GM19467 (cell line): Measurements from ENCODE around the gene YPEL2.

Source experiments
- ATAC-seq: cut with Tn5 transposase; IDR thresholded peaks from one replicate; pipeline ENCODE4 v1.9.1; 2021; ENCODE audit warnings: mild to moderate bottlenecking, moderate library complexity; ENCODE audit not compliant: unreplicated experiment

Gene YPEL2

DNA sequence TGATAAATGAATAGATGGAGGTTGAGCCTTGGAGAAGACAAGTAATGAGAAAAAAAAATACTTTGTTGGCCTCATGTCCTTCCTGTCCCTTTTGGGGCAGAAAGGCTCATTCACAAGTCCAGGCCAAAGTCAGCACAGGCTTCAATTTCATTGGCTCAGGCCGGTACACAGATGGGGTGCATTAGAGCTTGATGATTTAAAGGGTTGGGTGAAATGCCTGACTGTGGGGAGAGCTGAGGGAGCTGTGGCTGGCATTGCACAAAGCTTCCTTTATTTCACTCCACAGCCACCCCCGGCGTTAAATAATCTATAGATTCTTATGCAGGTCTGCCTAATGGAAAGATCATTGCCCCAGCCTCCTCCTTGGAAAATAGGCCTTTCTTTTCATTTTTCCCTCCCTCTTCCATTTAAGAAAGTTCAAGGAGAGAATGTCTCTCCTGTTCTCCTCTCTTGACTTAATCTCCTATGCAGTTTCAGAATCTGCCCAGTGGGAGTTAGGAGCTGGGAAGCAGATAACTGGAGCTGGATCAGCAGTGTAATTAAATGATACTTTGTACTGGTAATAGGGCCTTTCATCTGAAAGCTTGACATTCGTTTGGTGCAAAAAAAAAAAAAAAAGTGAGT is 24.4 kb downstream of the YPEL2 start:
- ATAC-seq = no peak

DNA sequence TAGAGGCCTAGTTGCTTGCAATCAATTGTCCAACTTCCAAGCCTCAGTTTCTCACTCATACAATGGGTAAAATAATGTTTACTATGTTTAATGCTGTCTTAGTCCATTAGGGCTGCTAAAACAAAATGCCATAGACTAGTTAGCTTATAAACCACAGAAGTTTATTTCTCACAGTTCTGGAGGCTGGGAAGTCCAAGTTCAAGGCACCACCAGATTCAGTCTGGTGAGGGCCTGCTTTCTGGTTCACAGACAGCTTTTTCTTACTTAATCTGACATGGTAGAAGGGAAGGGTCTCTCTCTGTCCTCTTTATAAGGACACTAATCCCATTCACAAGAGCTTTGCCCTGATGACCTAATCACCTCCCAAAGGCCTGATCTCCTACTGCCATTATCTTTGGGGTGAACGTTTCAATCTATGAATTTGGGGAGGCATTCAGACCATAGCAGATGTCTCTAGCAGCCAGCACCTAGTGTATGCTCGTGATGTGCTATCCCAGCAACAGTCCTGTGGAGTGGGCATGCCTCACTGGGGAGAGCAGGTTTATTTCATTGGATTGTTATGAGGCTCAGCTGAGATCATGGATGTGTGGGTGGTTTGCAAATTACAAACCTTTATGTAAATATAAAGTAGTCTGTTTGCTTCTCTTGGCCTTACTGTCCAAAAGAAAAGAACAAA is 25.2 kb downstream of the YPEL2 start:
- no peak for ATAC-seq

DNA sequence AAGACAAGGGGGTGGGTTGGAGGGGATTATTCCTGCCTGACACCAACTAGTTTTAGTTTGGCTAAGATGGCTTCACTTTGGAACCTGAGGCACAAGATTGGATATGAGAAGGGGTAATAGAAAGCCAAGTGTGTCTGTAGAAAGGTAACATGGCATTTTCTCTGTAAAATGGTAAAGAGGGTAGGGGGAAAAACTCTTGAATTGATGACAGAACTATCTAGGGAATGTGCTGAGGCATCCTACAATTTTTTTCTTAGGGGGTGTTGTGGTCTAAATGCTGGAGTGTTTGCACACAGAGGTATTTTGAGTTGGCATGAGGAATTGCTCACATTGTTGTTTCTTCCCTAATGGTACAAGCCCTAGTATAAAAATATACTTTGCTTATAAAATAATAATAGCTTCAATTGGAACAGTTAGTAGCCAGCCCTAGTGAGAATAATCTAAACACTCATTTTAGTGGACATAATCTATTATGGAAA is 25.8 kb downstream of the YPEL2 start:
- ATAC-seq = no peak

DNA sequence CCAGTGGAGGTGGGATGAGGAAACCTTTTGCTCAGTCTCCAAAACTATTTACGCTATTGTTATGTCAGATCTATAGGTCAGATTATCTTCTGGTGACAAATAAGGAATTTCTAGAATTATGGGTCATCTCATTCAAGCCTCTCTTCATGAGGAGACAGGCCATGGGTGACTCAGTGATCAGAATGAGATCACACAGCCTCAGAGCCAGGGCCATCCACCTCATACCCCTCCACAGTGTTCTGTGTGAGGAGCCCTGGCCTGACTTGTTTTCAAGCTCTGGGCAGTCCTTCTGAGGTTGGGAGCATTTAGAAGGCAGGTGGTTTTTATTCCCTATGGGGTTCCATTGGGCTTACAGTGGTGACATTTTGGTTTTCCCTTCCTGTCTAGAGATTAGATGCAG is 26.5 kb downstream of the YPEL2 start:
- ATAC-seq = no peak

DNA sequence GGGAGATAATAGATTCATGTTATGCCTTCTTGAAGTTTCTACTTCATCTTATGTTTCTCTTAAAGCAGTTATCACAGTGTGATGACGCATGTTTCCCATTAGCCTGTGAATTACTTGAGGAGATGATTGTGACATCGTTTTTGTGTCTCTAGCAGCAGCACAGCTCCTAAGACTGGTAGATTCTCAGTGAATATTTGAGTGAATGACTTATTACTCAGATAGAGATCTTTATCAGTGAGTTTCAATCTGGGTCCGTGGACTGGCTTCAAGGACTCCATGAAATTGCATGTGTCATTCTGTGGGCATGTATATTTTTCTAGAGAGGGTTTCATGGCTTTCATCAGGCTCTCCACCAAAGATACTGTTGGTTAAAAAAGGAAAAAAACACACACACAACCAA is 29.9 kb downstream of the YPEL2 start:
- no peak for ATAC-seq

DNA sequence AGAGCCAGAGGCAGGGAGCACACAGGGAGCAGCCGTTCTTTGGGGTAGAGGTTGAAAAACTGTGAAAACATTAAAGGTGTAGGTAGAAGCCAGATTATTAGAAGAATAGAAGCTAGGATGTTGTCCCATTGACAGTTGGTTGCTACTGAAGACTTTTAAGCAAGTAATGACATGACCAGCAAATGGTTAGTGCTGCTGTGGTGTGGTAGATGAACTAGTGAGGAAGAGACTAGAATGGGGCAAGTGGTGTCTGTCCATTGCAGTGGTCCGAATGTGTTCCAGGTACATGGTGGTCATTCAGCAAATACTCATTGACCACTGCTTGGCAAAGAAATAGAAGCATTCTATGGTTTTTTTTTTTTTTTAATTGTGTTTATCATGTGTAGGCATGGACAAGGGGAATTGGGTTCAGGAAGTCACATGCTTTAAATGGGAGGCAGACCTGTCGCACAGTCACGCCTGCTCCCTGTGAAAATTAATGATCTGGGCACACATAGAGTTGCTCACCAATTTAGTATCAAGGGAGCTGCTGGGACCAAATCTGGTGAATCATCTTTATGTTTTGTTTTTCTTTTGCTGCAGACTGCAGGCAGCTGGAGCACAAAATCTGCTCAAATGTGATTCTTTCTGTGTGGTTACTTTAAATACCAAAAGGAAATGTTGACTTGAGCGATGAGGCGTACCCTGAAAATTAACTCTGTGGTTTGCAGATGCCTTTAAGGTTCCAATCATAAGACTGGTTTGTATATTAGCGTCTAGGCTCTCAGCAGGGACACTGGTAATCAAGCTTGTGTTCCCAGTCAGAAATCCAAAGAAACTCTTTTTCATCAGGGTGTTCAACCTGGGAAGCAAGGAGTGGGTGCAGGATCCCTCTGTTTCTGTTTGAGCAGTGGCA is 30.7 kb downstream of the YPEL2 start:
- peak; percentile 49 for ATAC-seq

DNA sequence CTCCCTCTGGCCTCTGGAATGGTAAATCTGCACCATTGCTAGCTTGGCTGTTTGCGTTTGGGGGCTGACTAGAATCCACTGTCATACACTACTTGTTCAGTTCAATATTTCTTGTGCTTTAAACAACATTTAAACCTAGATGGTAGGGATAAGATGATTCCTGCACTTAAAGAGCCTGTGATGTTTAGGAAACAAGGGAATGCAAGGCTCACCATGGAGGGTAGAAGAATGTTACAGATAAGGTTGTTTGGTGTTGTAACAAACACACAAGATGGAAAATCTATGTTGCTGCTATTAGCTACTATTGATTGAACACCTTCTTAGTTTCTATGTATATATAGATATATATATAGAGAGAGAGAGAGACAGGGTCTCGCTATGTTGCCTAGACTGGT is 31.4 kb downstream of the YPEL2 start:
- no peak for ATAC-seq

DNA sequence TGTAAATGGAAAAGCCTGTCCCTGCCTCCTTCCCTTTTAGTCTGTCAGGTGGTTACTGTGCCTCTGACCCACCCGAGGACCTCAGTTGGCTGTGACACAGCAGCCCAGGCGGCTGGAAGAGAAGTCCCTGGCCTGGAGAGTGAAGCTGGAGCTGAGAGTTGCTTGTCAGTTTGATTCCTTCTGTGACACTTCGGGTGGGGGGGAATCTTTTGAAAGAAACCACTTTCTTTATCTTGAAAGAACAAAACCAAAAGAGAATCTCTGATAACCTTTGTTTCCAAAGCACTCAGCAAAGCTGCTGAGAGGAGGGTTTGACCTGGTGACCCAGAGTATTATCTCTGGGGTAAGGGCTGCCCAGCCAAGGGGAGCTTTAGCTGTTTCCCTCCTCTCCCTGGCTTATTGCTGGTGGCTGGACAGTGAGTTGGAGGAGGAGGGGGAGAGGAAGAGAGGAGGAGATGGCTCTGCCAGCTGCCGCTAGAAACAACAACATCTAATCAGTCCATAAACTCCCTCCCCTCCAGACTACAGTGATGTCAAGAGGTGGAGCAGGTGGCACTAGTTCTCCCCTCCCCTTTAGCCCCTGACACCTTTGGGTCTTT is 34.0 kb downstream of the YPEL2 start:
- no peak for ATAC-seq

DNA sequence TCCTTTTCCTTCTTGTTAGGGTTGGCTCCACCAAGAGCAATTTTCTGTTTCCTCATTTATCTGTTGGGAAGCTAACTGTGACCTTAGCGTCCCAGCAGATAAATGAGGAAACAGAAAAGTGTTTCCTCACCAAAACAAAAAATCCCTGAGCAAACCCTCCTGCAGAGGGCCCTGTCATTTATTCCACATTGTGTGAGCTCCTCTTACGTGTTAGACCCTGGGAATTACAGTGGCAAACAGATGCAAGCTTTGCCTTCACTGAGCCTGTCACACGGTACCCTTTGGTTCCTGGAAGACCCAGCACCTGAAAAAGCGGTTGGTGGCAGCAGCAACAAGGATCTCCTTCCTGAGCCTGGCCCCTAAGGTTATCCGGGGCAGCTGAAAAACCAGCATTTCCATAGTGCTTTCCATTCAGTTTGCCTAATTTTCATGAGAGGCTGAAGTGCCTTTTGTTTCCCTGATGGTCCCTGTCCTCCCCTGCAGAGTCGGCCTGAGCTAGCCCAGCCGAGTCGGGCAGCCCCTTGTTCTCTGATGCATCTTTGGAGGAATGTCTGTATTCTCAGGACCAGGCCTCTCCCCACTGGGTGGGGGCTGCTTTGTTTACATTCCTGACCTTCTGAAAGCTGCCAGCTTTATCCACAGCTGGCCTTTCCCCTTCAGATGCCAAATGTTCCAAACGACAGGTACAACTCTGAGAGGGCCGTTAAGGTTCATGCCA is 34.7 kb downstream of the YPEL2 start:
- ATAC-seq = no peak

DNA sequence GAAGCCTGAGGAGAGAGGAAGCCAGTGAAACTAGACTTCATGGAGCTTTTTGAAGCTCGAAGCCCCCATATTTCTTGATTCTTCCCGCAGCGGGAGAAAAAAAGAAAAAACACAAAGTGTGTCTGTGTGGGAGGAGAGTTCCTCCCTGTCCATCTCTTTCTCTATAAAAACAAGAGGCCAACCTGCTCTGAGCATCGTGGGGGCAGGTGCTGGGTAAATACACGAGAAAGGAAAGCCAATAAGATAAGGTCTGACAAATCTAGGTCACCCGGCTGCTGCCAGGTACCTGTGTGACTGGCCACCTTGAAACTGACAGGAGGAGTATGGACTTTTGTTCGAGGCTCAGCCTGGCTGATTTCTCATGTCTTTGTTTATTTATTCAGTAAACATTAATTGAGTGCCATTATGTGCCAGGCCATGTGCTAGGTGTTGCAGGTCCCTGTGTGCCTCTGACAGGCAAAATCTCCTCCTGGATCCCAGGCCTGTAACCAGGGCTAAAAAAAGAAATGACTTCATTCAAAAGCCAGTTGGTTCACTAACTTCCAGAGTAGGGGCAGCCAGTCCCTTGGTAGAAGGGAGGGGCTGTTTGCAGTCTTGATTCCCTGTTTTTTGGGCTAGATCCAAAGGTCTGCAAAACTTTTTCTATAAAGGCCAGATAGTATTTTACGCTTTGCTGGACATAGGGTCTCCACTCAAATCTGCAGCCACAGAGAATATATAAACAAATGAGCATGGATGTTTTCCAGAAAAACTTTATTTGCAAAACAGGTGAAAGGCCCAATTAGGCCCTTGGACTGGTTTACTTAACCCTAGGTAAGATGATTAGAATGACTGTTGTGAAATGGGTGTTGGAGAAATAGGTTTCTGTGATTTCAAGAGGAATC is 35.6 kb downstream of the YPEL2 start:
- no peak for ATAC-seq

DNA sequence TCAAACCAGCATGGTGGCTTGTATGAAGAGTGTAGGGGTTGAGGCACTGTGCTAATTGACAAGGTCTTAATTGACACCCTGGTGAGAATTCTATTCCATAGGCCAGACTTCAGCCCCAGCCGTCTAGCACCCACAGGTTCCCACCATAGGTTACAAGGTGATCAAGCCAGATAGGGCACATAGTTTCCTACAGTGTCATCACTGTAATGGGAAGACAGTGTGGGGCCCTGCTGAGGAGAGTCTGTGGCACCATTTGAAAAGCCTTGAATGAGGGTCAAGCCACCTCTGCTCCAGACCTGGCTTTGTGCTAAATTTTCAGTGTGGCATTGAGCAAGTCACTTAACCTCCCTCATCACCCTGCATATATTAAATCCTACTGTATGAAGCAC is 36.2 kb downstream of the YPEL2 start:
- no peak for ATAC-seq

DNA sequence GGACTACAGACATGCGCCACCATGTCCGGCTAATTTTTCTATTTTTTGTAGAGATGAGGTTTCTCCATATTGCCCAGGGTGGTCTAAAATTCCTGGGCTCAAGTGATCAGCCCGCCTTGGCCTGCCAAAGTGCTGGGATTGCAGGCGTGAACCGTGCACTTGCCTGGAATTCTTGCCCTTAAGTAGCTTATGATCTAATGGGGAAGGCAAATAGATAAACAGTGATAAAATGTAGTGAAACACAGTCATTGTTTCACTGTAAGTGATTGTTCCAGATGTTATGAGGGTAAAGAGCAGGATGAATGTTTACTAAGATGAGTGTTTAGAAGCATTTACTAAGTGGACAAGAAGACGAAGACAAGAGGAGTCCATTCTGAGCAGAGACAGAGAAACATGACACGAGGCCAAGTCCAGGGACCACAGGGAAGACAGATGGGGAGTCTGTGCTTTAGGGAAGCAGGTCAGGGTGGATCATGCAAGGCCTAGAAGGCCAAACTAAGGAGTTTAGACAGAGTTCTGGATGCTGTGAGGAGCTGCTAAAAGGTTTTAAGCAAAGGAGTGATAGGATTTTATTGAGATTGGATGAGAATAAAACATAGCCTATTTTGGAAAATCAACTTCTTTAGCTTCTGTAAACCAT is 36.9 kb downstream of the YPEL2 start:
- ATAC-seq = no peak

DNA sequence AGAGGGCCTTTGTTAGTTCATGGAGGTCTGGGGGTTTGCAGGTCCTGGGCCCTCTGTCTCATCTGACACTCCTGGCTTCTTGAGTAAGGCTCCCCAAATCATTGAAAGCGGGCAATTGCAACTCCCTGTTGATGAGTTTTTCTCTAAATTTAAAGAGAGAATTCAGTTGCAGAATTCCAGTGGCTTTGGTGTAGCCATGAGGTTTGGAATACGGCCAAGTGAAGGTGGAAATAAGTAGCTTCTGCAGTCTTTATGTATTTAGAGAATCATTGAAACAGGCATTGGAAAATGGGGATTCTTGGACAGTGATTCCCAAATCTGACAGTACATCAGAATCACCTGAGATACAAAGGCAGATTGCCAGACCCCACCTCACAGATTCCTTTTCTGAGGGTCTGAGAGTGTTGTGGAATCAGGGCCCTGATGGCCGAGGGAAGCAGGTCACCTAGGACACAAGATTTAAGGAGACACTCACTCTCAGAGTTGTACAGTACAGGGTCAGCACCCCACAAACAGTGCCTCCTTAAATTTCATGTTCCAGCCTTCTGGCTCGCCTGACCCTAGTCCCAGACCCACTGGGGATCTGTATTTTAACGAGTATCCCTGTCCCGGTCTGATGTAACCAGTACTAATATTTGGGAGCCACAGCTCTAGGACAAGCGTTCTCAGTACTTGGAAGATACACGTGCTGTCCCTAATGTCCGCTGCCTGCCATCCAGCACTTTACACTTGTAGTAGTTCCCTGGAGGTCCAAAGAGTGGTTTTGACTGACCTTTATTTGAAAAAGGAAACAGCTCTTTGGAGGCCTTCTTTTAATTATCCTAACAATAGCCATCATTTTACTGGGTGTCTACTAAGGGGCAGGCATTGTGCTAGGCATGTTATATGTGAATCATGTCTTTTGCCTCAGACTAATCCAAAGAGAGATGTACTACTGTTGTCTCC is 37.8 kb downstream of the YPEL2 start:
- ATAC-seq = no peak

DNA sequence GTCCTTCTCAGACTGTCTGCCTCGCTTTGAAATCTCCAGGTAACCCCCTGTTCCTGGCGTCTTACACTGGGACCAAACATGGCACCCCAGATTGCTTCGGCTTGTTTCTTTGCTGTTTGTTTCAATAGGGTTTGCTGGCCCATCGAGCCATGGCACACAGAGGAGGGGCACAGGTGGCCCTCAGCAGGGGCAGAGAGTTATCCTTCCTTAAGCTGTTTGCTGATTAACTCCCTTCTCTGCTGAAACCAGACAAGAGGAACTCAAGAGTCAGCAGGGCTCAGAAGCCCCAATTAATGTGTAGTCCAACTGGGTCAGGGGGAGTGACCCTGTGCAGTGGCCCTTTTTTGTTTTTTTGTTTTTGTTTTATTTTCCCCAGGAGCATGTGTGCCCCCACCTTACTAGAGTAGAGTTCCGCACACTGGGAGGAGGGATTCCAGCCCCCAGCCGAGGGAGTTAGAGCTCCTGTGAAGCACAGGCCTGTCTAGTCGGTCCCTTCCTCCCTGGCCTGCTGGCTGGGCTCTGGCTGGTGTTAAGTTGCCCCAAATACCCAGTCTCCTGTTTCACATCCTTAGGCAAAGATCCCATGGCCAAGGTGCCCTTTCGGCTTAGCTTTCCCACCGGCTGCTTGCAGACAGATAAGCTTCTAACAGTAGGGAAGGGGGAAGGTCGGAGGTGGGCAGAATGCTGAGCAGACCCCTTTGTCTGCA is 39.3 kb downstream of the YPEL2 start:
- no peak for ATAC-seq

DNA sequence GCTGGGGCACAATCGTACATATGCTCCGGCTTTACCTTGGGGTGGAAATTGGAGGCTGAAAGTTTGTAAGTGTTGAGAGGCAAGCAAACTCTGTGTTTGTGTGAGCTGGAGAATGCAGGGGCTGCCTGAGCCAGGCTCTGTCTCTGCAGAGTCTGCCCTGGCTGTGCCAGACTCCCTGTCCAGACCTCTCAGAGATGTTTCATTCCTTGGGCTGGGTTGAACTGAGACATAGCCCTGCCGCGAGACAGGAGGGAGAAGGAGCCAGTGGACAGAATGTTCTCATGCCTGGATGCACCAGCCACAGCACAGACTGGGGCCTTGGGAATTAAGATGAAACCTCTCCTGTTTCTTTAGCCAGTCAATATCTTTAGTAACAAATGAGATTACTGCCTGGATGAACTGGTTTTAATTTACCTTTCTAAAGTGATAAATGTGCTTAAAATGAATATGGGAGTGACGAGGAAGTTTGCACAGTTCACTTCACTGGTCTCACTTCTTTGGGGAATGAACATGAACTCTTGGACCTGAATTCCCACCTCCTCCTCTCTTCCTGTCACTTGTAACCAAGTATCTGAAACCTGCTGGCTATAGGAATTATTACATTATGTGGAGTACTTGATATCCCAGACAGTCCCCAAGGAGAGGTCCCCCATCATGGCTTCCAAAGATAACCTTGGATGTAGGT is 40.1 kb downstream of the YPEL2 start:
- no peak for ATAC-seq

DNA sequence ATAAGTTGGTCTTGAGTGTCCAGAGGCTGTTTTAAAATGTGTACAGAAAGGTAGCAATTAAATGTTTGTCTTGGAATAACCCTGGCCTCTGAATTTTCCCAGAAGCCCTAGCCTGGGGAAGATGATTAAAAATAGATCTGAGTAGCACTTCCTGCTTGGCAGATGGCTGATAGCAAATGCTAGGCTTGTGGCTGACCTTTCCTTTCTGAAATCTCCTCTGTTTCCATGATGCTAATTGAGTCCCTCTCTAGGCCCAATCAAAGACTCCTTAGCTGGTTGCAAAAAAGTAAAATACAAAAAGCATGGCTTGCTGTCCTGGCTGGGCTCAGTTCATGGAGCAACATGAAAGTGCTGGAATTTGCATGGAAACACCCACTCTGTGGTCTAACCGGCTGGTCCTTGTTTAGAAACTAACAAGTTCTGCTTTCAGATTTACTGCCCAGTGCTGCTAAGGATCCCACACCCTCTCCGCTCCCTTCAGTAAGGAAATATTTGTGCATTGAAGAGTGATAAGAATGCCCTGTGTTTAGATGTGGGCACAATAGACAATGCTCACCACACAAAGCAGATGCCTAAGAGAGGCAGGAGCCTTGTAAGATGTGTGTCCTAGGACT is 40.8 kb downstream of the YPEL2 start:
- peak; percentile 46 for ATAC-seq
